Mononuclear cell (primary cell): ENCODE data around the gene TRAPPC3L. TPM values are rescaled to one million over a fixed set of nuclear protein-coding genes. Genes with fewer than 3 reads are reported as not detected.

Source experiments
- H3K27me3 ChIP-seq: 2 replicates; pipeline ENCODE4 v1.6.0; 2011; ENCODE audit warnings: low read length, control low read depth; ENCODE audit not compliant: insufficient read depth
- H3K4me1 ChIP-seq: 2 replicates; pipeline ENCODE4 v1.5.1; 2011; ENCODE audit warnings: mild to moderate bottlenecking, low read length, control low read depth; ENCODE audit not compliant: insufficient read depth
- H3K4me3 ChIP-seq: 2 replicates; pipeline ENCODE4 v1.5.1; 2011; ENCODE audit warnings: mild to moderate bottlenecking, low read length, moderate library complexity
- H3K9me3 ChIP-seq: 2 replicates; pipeline ENCODE4 v1.5.1; 2011; ENCODE audit warnings: low read depth, mild to moderate bottlenecking, control low read depth, low read length
- total RNA-seq: library from RNA; depleted of rRNA; stranded (reverse); fragments of >200 nt; gene quantifications from one replicate; pipeline ENCODE4 v1.2.3, GENCODE V29; 2012

The TRAPPC3L gene
- total RNA-seq, 1 donor, result 2.1 TPM

GRCh38 chr6:116475141-116475540 lies 70.3 kb downstream of the TRAPPC3L start:
- Histone ChIP-seq H3K9me3 (no peaks in the 10 kb centered on the region), H3K27me3 (no peaks in the 10 kb centered on the region), H3K4me1 (peaks cover 37% of the 10 kb centered on the region), H3K4me3 (no peak overlapping the region)

- peaks cover 37% of the 10 kb centered on the region for H3K4me1 ChIP-seq
- no peak overlapping the region for H3K4me3 ChIP-seq
- no peaks in the 10 kb centered on the region for H3K9me3 ChIP-seq
- H3K27me3 ChIP-seq, result no peaks in the 10 kb centered on the region
Measured at GRCh38 chr6:116472706-116473105, 72.8 kb downstream of the TRAPPC3L start.

DNA sequence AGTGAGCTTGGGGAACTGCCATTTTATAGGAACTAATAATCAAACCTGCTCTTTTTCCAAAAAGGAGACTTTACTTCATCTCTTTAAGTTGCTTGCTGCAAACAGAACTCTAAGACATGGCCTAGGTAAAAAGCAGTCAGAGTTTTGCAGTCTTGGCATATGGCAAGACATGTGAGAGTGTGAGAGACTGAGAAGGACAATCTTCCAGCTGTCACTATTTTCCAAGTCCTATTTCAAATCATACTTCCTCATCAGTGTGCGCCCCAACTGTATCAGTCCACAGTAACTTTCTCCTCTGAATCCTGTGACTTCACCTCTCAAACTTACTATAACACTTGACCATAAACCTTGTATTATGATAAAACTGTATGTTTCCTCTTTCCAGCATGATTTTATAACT lies 74.0 kb downstream of the TRAPPC3L start:
- Histone ChIP-seq H3K4me3 (no peak overlapping the region), H3K4me1 (peaks cover 39% of the 10 kb centered on the region)

GRCh38 chr6:116468293-116468692 lies 77.2 kb downstream of the TRAPPC3L start:
- Histone ChIP-seq H3K4me3 (no peak overlapping the region), H3K9me3 (no peaks in the 10 kb centered on the region), H3K27me3 (no peaks in the 10 kb centered on the region), H3K4me1 (peaks cover 35% of the 10 kb centered on the region)

More for the DNA sequence above, 74.0 kb downstream of the TRAPPC3L start:
- Histone ChIP-seq H3K9me3 (no peaks in the 10 kb centered on the region), H3K27me3 (no peaks in the 10 kb centered on the region)

GRCh38 chr6:116467514-116467913 lies 78.0 kb downstream of the TRAPPC3L start:
- no peaks in the 10 kb centered on the region for H3K9me3 ChIP-seq
- peaks cover 43% of the 10 kb centered on the region for H3K4me1 ChIP-seq
- no peak overlapping the region for H3K4me3 ChIP-seq
- no peaks in the 10 kb centered on the region for H3K27me3 ChIP-seq

DNA sequence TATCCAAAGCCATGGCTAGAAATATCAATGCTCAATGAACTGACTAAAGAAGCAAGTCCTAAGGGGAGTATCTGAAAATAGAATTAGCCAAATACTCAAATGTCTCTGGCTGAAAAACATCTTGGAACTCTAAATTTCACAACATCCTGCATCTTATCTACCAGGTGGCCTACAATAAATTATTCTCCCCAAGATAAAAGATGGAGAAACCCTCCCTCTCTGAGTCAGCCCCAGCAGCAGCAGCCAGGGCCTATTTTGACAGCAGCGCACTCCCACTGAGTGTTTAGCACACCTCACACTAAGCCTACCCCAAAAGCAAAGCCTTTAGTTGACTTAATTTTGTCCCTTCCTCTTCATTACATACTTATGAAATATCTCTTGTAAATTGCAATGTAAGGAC lies 78.4 kb downstream of the TRAPPC3L start:
- Histone ChIP-seq H3K9me3 (no peaks in the 10 kb centered on the region), H3K4me3 (no peak overlapping the region), H3K4me1 (peaks cover 47% of the 10 kb centered on the region), H3K27me3 (no peaks in the 10 kb centered on the region)

- peaks cover 48% of the 10 kb centered on the region for H3K4me1 ChIP-seq
- no peak overlapping the region for H3K4me3 ChIP-seq
- H3K9me3 ChIP-seq, result no peaks in the 10 kb centered on the region
- H3K27me3 ChIP-seq, result no peaks in the 10 kb centered on the region
Measured at GRCh38 chr6:116465246-116465645, 80.2 kb downstream of the TRAPPC3L start.

DNA sequence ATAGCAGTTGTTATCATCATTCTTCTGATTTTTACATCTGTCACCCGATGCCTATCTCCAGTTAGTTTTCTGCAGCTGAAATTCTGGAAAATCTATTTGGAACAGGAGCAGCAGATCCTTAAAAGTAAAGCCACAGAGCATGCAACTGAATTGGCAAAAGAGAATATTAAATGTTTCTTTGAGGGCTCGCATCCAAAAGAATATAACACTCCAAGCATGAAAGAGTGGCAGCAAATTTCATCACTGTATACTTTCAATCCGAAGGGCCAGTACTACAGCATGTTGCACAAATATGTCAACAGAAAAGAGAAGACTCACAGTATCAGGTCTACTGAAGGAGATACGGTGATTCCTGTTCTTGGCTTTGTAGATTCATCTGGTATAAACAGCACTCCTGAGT lies 82.2 kb downstream of the TRAPPC3L start:
- Histone ChIP-seq H3K4me3 (no peak overlapping the region), H3K4me1 (peaks cover 48% of the 10 kb centered on the region), H3K27me3 (no peaks in the 10 kb centered on the region), H3K9me3 (no peaks in the 10 kb centered on the region)

DNA sequence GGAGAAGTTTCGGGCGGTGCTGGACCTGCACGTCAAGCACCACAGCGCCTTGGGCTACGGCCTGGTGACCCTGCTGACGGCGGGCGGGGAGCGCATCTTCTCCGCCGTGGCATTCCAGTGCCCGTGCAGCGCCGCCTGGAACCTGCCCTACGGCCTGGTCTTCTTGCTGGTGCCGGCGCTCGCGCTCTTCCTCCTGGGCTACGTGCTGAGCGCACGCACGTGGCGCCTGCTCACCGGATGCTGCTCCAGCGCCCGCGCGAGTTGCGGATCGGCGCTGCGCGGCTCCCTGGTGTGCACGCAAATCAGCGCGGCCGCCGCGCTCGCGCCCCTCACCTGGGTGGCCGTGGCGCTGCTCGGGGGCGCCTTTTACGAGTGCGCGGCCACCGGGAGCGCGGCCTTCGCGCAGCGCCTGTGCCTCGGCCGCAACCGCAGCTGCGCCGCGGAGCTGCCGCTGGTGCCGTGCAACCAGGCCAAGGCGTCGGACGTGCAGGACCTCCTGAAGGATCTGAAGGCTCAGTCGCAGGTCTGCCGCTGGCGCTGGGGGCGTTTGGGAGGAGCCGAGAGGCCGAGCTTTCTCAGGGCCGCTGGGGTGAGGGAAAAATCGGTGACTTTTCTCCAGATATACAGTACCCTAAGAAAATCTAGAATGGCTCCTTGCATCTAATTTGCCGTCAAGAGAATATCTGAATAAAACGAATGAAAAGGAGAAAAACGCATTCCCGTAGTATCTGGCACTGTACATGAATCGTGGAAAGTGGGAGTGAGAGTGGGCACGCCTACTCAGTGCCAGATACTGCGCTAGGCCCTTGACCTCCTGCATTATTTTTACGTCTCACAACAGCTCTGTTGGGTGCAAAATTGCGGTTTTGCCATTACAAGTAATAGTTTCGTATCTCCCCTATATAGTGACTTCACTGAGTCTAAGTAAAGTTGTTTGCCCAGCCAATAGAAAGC lies 83.3 kb downstream of the TRAPPC3L start:
- H3K27me3 ChIP-seq, result no peaks in the 10 kb centered on the region
- no peaks in the 10 kb centered on the region for H3K9me3 ChIP-seq
- H3K4me3 ChIP-seq, result peak overlapping the region; percentile 52
- peaks cover 48% of the 10 kb centered on the region for H3K4me1 ChIP-seq

GRCh38 chr6:116461331-116461931 lies 84.1 kb downstream of the TRAPPC3L start, which contains the start of gene CALHM6:
CALHM6 (plus strand) TSS chr6:116461375; CDS start chr6:116461930, 555 bp downstream.
- no peaks in the 10 kb centered on the region for H3K9me3 ChIP-seq
- H3K4me1 ChIP-seq, result peaks cover 50% of the 10 kb centered on the region
- H3K27me3 ChIP-seq, result no peaks in the 10 kb centered on the region
- H3K4me3 ChIP-seq, result peak within 1 kb of the TSS; percentile 52

GRCh38 chr6:116459927-116460326 lies 85.6 kb downstream of the TRAPPC3L start:
- no peaks in the 10 kb centered on the region for H3K9me3 ChIP-seq
- H3K4me1 ChIP-seq, result peaks cover 42% of the 10 kb centered on the region
- H3K4me3 ChIP-seq, result no peak overlapping the region
- H3K27me3 ChIP-seq, result no peaks in the 10 kb centered on the region

- H3K27me3 ChIP-seq, result no peaks in the 10 kb centered on the region
- H3K4me1 ChIP-seq, result peaks cover 28% of the 10 kb centered on the region
- no peaks in the 10 kb centered on the region for H3K9me3 ChIP-seq
- no peak overlapping the region for H3K4me3 ChIP-seq
Measured at GRCh38 chr6:116458264-116458663, 87.2 kb downstream of the TRAPPC3L start.

GRCh38 chr6:116456927-116457326 lies 88.6 kb downstream of the TRAPPC3L start:
- H3K4me3 ChIP-seq, result no peak overlapping the region
- no peaks in the 10 kb centered on the region for H3K27me3 ChIP-seq
- no peaks in the 10 kb centered on the region for H3K9me3 ChIP-seq
- H3K4me1 ChIP-seq, result peaks cover 18% of the 10 kb centered on the region

DNA sequence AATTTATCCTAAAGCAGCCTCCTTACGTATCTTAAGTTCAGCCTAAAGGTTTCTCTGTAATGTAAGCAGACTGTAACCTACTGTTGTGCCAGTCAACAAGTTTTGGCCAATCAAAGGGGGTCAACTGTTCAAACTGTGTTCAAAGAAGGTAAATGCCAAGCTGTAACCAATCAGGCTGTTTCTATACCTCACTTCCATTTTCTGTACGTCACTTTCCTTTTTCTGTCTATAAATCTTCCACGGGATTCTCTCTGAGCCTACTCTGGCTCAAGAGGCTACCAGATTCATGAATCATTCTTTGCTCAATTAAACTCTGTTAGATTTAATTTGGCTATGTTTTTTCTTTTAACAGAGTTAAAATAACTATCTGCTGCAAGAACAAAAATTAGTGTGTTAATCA lies 89.4 kb downstream of the TRAPPC3L start:
- Histone ChIP-seq H3K9me3 (no peaks in the 10 kb centered on the region), H3K27me3 (no peaks in the 10 kb centered on the region), H3K4me3 (no peak overlapping the region), H3K4me1 (peaks cover 18% of the 10 kb centered on the region)

GRCh38 chr6:116452531-116452930 lies 93.0 kb downstream of the TRAPPC3L start:
- H3K4me1 ChIP-seq, result peaks cover 37% of the 10 kb centered on the region
- no peak overlapping the region for H3K4me3 ChIP-seq
- no peaks in the 10 kb centered on the region for H3K9me3 ChIP-seq
- no peaks in the 10 kb centered on the region for H3K27me3 ChIP-seq
